ENCODE measurements around the gene PDP2.

The PDP2 gene

DNA sequence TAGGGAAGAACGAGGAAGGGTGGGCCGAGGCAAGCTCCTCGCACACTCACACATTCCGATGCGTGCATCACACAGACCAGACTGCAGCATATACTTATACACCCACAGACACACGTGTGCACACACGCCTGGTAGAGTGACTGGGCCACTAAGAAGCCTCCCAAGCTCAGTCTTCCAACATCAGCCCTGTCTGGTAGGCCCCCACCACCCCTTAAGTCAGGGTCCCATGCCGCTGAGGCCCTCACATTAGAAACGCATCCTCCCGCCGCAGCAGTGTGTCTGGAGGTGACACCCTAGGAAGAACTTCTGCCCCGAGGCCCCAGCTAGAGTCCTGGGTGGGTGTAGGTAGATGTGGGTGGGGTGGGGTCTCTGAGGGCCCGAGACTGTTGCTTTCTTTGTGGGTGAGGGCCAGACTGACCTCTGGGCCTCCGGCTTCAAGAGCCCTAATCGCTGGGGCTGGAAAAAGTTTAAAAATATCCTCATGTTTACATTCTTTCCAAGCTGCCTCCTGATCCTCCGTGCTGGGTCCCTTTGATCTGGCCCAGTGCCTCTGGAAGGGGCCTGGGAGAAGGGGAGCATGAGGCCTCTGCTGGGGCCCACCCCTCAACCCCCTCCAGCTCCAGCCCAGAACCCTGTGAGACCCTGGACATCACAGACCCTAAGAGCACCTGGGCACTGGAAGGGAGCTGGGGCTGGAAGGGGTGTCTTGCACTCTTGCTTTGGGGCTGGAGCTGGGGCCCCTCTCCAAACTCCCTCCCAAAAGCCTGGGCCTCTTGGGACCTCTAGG is 24.7 kb downstream of the PDP2 start:
- DNase-seq = no peak

DNA sequence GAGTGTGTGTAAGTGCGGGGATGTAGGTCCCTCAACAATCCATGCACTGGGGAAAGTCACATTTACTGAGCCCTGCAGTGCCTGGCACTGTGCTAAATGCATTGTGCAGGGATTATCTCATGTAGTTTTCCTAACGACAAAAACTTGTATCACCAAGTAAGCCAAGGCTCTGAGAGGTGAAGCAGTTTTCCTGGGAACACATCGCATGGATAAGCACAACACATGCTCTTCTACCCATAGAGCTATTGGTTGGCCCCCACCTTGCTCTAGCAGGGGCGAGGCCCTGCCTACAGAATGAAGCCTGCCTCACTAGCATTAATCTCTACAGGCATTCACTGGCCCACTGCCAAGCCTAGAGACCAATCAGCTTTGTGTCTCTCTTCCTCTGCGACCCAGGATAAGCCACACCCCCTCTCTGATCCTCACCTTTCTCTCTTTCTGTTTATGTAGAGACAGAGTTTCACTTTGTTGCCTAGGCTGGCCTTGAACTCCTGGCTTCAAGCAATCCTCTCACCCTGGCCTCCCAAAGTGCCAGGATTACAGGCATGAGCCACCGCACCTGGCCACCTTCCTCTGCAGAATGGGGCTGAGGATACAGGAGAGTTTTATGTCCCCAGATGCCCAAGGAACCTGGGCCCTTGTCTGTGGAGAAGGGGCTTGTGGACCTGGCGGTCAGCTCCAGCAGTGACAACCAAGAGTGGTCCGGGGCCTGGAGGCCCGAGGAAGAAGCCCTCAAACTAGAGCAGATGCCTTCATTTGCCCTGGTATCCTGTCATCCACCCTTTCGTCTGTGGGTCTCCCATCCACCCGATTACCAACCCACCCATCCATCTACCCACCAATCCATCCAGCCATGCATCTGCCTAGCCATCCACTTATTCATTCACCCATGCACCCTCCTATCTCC is 25.6 kb downstream of the PDP2 start:
- DNase-seq = no peak

DNA sequence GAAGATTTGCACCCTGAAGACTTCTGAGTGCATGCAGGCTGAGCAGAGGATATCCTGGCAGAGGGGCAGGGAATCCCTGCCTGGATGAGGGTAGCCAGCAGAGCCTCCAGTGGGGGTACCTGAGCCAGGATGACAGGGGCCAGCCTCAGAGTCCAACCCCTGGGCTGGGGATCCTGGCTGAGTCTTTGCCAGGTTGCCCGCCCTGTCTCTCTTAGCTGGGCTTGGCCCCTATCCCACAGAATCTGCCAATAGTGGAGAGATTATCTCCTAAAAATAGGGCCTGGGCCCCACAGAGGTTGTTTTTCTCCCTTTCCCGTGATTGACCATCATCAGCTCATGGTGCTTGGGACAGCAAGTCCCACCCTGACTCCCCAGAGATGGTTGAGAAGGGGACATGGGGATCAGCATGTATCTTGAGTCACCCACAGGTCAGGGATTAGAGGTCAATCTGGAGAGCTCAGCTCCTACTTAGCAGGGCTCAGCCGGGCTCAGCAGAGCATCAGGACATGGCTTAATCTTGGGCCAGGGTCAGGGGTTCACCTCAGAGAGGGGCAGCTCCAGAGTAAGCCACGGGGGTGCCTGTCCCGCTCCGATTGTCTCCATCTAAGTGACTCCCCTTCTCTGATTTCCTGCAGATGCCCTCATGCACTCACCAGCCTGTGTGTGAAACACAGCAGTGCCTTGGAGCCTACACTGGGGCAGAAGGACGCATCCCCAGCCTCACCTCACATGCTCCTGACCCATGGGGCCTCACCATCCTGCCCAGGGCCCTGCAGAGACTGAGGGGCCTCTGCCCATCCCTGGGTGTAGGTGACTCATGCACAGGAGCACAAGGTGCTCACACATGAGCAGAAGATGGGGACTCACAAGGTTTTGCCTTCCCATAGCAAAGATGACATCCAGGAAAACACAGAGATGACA is 26.9 kb downstream of the PDP2 start:
- DNase-seq = no peak

DNA sequence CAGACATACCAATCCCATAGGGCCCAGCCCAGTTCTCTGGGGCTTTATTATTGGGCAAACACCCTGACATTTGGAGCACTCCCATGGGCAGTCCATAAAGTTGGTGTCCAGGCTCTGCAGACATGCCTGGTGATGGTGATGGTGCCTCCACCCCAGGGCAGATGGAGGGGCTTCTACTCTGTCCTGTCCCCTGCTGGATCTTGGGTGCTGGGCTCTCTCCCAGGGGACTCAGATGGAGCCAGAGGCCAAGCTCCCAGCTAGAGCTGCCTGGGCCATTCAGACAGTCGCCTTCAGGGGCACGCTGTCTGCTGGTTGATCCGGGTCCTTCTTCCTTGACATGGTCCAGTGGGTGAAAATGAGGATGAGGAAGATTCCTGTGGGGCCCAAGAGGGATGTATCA is 27.8 kb downstream of the PDP2 start:
- DNase-seq = no peak

DNA sequence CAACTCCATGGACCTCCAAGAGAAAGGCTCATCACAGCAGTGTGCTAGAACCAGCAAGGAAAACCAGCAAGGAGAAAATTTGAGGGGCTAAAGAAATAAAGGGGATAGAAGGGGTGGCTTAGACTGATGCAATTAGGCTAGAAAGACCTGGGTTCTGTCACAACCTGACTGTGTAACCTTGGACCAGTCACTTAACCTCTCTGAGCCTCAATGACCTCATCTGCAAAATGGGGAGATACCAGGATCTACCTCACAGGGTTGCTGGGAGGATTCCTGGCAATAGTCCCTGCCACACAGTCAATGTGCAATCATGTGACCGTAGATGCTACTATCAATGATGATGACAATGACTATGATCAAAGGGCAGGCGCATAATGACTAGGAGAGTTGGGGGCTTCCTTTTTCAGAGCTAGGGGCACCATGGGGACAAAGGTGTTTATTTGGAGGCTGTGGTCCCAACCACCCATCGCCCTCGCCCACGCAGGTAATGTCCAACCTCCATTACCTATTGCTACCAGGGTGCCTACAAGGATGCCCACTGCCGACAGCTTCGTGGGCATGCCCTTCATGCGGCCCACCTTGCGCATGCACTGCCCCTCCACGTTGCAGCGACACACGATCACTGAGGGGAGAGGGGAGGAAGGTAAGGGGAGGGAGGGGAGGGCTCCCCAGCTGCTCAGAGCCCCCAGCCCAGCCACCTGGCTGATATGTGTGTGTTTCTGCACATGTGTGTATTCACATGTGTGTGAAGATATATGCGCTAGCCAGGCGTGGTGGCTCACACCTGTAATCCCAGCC is 28.6 kb downstream of the PDP2 start:
- DNase-seq = no peak

DNA sequence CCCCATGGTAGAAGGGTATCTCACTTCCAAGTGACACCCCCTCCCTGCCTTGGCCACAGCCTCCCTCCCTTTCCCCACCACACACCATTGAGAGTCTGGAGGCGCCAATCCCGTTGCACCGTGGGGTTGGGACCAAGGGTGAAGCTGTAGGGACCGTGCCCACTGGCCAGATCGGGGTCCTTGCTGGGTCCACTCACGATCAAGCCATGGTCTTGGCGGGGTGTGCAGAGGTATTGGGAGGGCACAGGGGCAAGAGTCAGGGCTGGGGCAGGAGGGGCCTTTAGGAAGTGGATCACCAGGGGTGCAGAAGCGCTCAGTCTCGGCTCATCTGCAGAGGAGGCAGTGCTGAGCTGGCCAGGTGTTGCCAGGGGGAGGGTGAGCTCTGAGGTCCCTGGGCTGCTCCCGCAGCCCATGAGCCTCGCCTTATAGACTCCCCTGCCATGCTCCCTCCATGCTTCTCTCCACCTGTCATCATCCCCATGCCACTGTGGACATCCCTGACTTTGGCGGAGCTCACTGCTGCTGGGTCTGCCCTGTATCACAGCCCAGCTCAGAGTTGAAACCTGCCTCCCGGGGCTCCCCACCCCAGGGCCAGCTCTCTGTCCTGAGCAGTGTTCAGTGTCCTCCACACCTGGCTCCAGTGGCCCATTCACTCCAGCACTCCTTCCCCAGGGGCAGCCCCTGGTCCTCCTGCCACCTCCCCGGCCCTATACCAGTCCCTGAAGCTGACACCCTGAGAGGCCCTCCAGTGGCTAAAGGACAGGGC is 30.0 kb downstream of the PDP2 start:
- no peak for DNase-seq

DNA sequence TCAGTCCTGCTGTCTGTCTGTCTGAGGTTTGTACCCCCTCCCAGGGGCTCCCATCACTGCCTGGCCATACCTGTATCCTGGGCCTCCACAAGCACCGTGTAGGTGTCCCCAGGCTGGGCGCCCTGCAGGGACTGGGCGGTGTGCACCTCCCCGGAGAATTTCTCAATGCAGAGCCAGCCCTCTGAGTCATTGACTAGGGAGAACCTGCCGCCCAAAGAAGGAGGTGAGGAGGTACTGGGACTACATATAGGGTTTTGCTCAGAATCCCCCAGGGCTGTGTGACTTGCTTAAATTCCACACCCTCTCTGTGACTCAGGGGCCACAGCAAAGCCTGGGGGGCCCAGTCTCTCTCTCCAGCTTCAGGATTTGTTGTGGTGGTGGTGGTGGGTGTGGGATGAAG is 30.8 kb downstream of the PDP2 start:
- DNase-seq = no peak

DNA sequence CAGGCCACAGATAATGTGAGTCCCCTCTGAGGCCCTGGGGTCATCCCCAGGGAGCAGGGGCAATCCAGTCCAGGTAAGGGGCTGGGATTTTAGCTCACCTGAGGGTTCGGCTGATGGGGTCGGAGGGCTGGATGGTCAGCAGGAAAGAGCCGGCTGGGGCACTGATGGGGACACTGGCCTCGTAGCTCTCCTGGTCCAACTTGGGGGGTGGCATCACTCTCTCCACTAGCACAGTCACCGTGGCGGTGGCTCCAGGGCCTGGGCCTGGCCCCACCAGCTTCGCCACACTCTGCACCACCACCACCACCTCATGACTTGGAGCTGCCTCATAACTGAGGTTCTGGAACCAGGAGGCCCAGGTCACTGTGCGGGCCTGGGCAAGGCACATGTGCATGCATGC is 31.5 kb downstream of the PDP2 start:
- no peak for DNase-seq

DNA sequence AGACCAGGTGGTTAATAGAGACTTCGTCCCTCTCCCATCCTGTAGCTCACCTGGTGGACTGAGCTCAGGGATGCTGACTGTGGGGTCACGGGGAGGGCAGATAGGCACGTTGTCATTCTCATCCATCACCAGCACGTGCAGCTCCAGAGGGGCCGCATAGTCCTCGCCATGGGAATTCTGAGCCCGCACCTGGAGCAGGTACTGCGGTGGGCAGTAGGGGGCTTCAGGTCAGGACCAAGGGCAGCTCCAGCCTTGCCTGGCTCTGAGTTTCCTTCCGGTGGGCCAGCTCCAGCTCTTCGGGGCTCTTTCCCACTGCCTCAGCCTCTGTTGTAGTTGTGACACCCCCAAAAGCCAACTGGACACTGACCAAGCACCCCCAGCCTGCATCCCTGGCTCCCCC is 32.8 kb downstream of the PDP2 start:
- no peak for DNase-seq

DNA sequence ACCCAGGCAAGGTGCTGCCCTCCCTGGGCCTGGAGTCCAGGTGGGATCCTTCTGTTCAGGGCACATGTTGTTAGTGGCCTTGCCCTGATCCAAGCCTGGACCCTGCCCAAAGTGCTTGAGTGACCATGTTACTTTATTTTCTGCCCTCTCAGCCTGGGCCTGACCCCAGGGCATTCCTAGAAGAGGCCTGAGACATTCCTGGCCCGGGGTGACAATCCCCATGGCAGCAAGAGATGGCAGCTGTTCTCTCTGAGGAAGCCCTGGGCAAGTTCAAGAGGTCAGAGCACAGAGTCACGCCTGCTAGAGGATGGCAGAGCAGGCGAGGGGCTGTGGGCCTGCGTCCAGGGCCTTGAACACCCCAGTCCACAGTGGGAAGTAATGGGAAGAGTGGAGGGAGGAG is 33.4 kb downstream of the PDP2 start:
- DNase-seq = no peak

DNA sequence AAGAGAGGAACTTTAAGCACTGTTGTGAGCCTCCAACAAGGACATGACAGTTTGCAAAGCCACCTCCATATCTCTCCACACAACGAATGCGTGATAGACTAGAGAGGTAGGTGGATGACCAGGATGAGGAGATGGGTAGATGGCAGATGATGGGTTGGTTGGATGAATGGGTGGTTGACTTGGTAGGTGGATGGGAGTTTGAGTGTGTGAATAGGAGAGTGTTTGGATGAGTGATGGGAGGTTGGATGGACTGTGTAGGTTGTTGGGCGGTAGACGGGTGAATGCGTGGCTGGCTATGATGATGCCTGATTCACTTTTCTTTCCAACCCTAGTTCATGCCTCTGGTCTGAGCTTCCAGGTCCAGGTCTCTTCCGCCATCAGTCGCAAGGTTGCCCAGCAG is 34.2 kb downstream of the PDP2 start:
- no peak for DNase-seq

DNA sequence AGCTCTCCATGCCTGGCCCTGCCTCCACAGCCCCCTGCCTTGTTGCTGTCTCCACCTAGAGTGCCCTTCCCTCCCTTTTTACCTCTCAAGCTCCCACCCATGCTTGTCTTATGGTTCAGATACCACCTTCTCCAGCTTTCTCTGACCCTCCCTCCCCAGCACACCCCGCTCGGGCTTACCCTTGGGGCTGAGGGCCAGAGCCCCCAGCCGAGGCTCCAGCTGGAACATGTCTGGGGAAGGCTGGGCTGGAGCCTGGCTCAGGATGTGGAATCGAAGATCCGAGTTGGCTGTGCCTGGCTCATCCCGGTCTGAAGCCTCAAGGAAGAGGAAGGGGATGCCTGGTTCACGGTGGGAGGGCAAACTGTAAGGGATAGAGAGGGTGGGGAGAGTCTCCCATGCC is 34.7 kb downstream of the PDP2 start:
- no peak for DNase-seq

DNA sequence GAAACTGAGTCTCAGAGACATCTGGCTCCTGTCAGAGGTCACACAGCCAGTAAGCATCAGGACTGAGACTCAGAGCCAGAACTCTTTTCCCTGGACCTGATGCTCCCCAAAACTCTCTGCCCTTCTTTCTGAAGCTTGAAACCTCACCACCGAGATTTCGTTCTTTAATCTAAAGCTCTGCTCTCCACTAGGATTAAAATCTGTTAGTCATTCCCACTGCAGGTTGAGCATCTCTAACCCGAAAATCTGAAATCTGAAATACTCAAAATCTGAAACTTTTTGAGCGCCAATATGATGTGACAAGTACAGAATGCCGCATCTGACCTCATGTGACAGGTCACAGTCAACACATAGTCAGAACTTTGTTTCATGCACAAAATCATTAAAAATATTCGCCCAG is 36.2 kb downstream of the PDP2 start:
- no peak for DNase-seq

DNA sequence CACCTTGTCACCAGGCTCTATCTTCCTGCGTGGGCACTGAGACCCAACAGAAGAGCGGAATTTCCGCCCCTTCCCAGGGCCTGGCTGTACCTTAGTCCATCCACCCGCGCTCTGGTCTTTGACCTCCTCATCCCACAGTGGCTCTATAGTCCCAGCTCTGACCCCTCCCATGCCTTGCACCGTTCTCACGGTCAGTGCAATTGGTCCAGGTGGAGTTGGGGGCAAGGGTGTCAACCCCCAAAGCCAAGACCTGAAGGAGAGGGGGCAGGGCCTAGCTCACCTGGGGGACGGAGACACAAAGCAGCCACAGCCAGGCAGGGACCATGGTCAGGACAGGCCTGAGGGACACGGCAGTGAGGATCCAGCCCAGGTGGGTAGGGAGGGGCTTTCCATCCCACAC is 37.4 kb downstream of the PDP2 start:
- DNase-seq = no peak

DNA sequence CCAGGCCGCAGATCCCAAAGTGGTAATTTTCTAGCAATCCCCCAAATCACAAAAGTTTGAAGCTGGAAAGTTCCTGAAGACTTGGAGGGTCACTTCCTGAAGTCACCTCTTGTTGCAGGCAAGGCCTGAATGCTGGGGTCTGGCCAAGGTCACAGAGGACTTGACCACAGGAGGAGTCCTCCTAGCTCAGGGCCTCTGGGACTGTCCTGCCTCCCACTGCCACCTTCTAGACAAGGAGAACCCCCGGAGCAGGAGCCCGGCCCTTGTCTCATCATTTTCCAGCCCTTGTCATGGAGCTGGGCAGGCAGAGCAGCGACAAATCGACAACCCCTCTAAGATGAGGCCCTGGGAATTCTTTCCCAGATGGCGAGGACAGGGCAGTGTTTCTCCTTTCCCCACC is 38.0 kb downstream of the PDP2 start:
- no peak for DNase-seq

DNA sequence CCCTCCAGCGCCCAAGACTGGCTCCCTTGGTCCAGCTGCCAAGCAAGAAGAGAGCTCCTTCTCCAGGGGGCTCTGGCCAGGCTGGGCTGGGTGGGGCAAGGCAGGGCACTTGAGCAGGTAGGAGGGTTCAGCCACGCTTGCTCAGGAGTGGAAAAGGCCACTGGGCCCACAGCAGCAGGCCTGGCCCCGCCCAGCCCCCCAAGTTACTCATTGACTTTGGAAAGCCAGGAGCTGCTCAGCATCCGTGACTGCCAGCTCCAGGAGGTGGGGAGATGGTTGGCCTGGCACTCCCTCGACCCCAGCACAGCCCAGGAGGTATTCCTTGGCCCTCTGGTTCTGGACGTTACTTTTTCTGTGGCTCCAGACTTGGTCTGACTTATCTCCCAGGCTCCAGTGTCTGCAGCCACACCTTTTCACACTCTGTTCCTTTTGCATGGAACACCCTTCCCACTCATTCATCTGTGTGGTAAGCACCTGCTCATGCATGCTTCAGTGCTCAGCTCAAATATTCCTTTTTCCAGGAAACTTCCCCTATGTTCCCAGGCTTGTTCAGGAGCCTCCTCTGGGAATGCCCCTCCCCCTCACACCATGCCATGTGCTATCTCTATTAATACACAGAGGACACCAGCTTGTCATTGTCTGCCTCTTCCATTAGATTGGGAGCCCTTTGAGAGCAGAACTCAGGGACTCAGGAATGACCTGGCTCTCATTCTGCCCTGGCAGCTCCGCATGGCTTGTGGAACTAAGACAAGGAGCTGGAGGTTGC is 38.7 kb downstream of the PDP2 start, which contains the start of gene CDH16:
Gene CDH16 (minus strand): TSS at position 83 of the 766 bp plus-strand sequence. CDS start 820 bp downstream, outside the sequence.
- no peak for DNase-seq

DNA sequence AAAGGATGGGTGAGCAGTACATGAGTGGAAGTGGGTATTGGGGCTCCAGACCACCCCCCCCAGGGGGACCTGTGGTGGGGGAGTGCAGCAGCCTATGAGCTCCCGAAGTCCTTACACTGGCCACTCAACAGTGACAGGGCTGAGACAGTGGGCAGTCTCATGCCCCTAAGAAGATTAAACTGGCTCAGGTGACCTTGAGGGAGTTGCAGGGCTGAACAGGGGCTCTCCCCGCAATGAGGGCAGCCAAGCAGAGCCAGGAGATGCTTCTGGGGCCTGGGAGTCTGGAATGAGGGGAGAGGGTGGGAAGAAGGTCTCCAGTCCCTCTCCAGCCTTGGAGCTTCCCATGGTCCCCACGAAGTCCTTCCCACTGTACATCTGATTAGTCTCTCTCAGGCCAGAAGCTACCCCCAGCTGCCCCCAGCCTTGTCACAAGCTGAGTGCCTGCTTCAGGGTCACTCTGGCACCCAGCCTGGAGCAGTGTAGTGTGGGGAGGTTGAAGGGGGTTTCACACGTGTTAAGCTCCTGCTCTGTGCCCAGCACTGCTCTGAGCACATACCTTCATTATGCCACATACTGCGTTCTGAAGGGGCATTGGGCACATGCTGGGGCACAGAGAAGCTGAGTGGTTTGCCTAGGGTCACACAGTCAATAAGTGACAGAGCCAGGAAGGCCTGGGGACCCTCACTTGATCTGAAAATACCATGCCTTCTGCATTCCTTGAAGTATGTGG is 39.4 kb downstream of the PDP2 start:
- DNase-seq = no peak

DNA sequence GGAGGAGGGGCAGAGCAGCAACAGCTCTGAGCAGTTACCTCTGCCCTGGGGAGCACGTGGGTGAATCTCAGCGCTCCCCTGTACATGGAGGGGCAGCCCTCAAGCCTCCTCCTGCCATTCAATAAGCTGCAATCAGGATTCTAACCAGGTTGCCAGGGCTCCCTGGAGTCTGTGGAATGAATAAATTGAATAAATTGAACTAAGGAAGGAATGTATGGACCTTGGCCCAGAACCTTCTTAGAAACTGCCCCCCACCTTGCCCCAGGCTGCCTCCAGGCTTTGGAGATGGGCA is 39.9 kb downstream of the PDP2 start:
- no peak for DNase-seq

DNA sequence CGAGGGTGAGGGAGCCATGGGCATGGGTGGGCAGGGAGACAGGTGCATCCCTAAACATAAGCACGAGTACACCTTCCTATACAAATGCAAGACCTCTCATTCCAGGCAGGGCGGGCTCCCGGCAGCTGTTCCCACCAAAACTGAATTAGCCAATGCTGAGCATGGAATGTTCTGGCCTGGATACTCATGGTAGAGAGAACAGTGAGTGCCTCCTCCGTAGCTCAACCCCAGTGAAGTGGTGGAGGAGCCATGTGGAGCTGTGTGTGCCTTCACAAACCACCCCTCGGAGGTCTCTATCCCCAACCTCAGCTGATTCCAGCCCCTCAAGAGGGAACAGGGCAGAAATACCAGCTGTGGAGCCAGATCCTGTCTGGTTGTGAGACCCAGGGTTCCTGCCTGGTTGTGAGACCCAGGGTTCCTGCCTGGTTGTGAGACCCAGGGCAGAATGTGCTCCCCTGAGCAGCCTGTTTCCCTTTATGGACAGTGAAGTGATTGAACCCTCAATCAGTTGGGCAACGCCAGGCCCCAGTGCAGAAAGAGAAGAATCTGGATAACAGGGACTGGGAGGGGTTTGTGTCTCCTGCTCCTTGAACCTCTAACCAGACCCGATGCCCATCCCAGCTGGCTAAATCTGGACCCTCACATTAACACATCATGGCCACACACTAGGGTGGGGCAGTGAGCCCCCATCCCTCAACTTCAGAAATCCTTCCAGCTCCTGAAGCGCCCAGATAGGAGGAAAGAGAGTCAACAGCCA is 40.8 kb downstream of the PDP2 start:
- no peak for DNase-seq
